ENCODE data around the gene RPS23.

Gene RPS23

DNA sequence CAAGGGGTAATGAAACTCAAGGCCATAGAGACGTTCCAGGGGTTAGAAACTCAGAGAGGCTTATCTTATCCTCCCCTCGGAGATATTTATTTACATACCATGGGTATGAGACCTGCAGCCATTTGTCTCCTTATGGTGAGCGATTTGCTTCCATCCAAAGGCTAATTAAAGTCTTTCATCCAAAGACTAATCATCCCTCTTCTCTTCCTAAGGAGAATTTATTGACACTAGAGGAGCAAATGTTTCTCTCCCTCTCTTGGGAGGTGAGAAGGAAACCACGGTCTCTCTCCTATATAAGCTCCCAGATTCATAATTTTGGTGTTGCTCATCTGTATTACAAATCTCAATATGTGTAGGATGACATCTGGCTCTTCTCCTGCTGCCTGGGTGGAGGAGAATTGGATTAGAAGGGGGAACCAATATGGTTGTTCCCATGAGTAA is 31.0 kb upstream of the RPS23 start:
- no peak overlapping the region for H3K4me3 ChIP-seq (ENCODE audit: low read depth, low read length)
- TF ChIP-seq CTCF (IDR thresholded peaks at IDR 0.05; ENCODE audit: low read depth, low read length, missing control alignments), result no peak
- H3K27ac ChIP-seq, result no peak overlapping the region
- in situ Hi-C loops (cut with HindIII; ENCODE audit: low pct_ligation_motif_present, low sequenced_read_pairs), result no loop called here
- no peaks in the 10 kb centered on the region for H3K36me3 ChIP-seq (replicated peaks)
- DNase-seq, result no peak
- H3K27me3 ChIP-seq (replicated peaks), result no peaks in the 10 kb centered on the region

- DNase-seq, result no peak
- in situ Hi-C loops (cut with HindIII; ENCODE audit: low pct_ligation_motif_present, low sequenced_read_pairs), result no loop called here
- Histone ChIP-seq H3K36me3 (replicated peaks) (no peaks in the 10 kb centered on the region), H3K27me3 (replicated peaks) (no peaks in the 10 kb centered on the region), H3K4me3 (ENCODE audit: low read depth, low read length) (no peak overlapping the region), H3K27ac (no peak overlapping the region)
- TF ChIP-seq CTCF (IDR thresholded peaks at IDR 0.05; ENCODE audit: low read depth, low read length, missing control alignments), result no peak
Measured at GRCh38 chr5:82308416-82308815, 30.3 kb upstream of the RPS23 start.

- H3K27ac ChIP-seq, result no peak overlapping the region
- H3K36me3 ChIP-seq (replicated peaks), result no peaks in the 10 kb centered on the region
- no peak overlapping the region for H3K4me3 ChIP-seq (ENCODE audit: low read depth, low read length)
- no peak for TF ChIP-seq CTCF (IDR thresholded peaks at IDR 0.05; ENCODE audit: low read depth, low read length, missing control alignments)
- in situ Hi-C loops (cut with HindIII; ENCODE audit: low pct_ligation_motif_present, low sequenced_read_pairs), result no loop called here
- no peaks in the 10 kb centered on the region for H3K27me3 ChIP-seq (replicated peaks)
- DNase-seq, result no peak
Measured at GRCh38 chr5:82307451-82307850, 29.3 kb upstream of the RPS23 start.

- DNase-seq, result no peak
- no peak overlapping the region for H3K27ac ChIP-seq
- H3K36me3 ChIP-seq (replicated peaks), result no peaks in the 10 kb centered on the region
- no peaks in the 10 kb centered on the region for H3K27me3 ChIP-seq (replicated peaks)
- TF ChIP-seq CTCF (IDR thresholded peaks at IDR 0.05; ENCODE audit: low read depth, low read length, missing control alignments), result no peak
- in situ Hi-C loops (cut with HindIII; ENCODE audit: low pct_ligation_motif_present, low sequenced_read_pairs), result no loop called here
- H3K4me3 ChIP-seq (ENCODE audit: low read depth, low read length), result no peak overlapping the region
Measured at GRCh38 chr5:82306151-82306550, 28.0 kb upstream of the RPS23 start.

- DNase-seq, result no peak
- TF ChIP-seq CTCF (IDR thresholded peaks at IDR 0.05; ENCODE audit: low read depth, low read length, missing control alignments), result no peak
- Histone ChIP-seq H3K27me3 (replicated peaks) (no peaks in the 10 kb centered on the region), H3K36me3 (replicated peaks) (no peaks in the 10 kb centered on the region), H3K4me3 (ENCODE audit: low read depth, low read length) (no peak overlapping the region), H3K27ac (no peak overlapping the region)
- in situ Hi-C loops (cut with HindIII; ENCODE audit: low pct_ligation_motif_present, low sequenced_read_pairs), result no loop called here
Measured at GRCh38 chr5:82301190-82301589, 23.0 kb upstream of the RPS23 start.

GRCh38 chr5:82298668-82299067 is 20.5 kb upstream of the RPS23 start:
- Histone ChIP-seq H3K27me3 (replicated peaks) (no peaks in the 10 kb centered on the region), H3K36me3 (replicated peaks) (no peaks in the 10 kb centered on the region), H3K4me3 (ENCODE audit: low read depth, low read length) (no peak overlapping the region), H3K27ac (no peak overlapping the region)
- in situ Hi-C loops (cut with HindIII; ENCODE audit: low pct_ligation_motif_present, low sequenced_read_pairs), result no loop called here
- DNase-seq, result no peak
- no peak for TF ChIP-seq CTCF (IDR thresholded peaks at IDR 0.05; ENCODE audit: low read depth, low read length, missing control alignments)

All from brain microvascular endothelial cell (primary cell).